Lower leg skin (tissue), 3 donors: Measurements from ENCODE around the gene SUMF1.

Experiments
- CTCF ChIP-seq, 3 donors: fragments of 450-650 bp; IDR thresholded peaks; one replicate each; pipeline ENCODE4 v1.5.1; 2016; ENCODE audit warnings: antibody characterized with exemption in 3 of 3, mild to moderate bottlenecking in 3 of 3, moderate library complexity in 2 of 3
- POLR2A ChIP-seq, 2 donors: fragments of 450-650 bp; IDR thresholded peaks; one replicate each; pipeline ENCODE4 v1.6.1; 2016 to 2017; ENCODE audit warnings: antibody characterized with exemption in 2 of 2, mild to moderate bottlenecking in 1 of 2, moderate library complexity in 1 of 2

GRCh38 chr3:4498446-4498845 is 31.4 kb upstream of the SUMF1 start:
- TF ChIP-seq CTCF (IDR thresholded peaks at IDR 0.05) (no peak), POLR2A (IDR thresholded peaks at IDR 0.05) (no peak)
